Measurements from ENCODE around the gene CIAO3. TPM values are rescaled to one million over a fixed set of nuclear protein-coding genes. Genes with fewer than 3 reads are reported as not detected.

Gene CIAO3
- polyA plus RNA-seq, 1 experiment: 23.1 TPM

GRCh38 chr16:711084-711483, 29.7 kb downstream of the CIAO3 start:
- DNase-seq (ENCODE audit: low read depth): no peak
- TF ChIP-seq CTCF (IDR thresholded peaks at IDR 0.05; ENCODE audit: insufficient read depth, low read depth, low read length): no peak
- Histone ChIP-seq H3K36me3 (ENCODE audit: control insufficient read depth, insufficient read depth, low read length) (no peaks in the 10 kb centered on the region), H3K27me3 (ENCODE audit: control insufficient read depth, insufficient read depth, low read length) (peaks cover 17% of the 10 kb centered on the region), H3K4me3 (ENCODE audit: low read depth, low read length) (no peak overlapping the region)
- CTCF ChIA-PET: interaction anchor here (0.6 to 5.2 kb wide), 10 partner anchors 12 to 390 kb away, joined by 3 to 47 read pairs (median 4); partner anchors contain the start of genes CCDC78, CHTF18 and RPUSD1
- POLR2A ChIA-PET: no interaction called here

GRCh38 chr16:710500-711075, 30.2 kb downstream of the CIAO3 start:
- no peak for DNase-seq (ENCODE audit: low read depth)
- POLR2A ChIA-PET: no interaction called here
- H3K36me3 ChIP-seq (ENCODE audit: control insufficient read depth, insufficient read depth, low read length): no peaks in the 10 kb centered on the region
- no peak overlapping the region for H3K4me3 ChIP-seq (ENCODE audit: low read depth, low read length)
- H3K27me3 ChIP-seq (ENCODE audit: control insufficient read depth, insufficient read depth, low read length): peaks cover 17% of the 10 kb centered on the region
- CTCF ChIA-PET: interaction anchor here (0.6 to 5.2 kb wide), 12 partner anchors 12 to 391 kb away, joined by 3 to 47 read pairs (median 4); partner anchors contain the start of genes CCDC78, CHTF18, JMJD8 and RPUSD1
- TF ChIP-seq CTCF (IDR thresholded peaks at IDR 0.05; ENCODE audit: insufficient read depth, low read depth, low read length): no peak

- DNase-seq (ENCODE audit: low read depth): no peak
- 0 out of 2 replicates have a peak, but pooled peaks have one; percentile 5 for TF ChIP-seq CTCF (IDR thresholded peaks at IDR 0.05; ENCODE audit: insufficient read depth, low read depth, low read length)
- ChIA-PET CTCF (interaction anchor here (1.1 to 5.2 kb wide), 9 partner anchors 13 to 377 kb away, joined by 3 to 47 read pairs (median 4); partner anchors contain the start of genes CCDC78, CHTF18, JMJD8 and RPUSD1), POLR2A (no interaction called here)
- Histone ChIP-seq H3K4me3 (ENCODE audit: low read depth, low read length) (no peak overlapping the region), H3K36me3 (ENCODE audit: control insufficient read depth, insufficient read depth, low read length) (no peaks in the 10 kb centered on the region), H3K27me3 (ENCODE audit: control insufficient read depth, insufficient read depth, low read length) (peaks cover 17% of the 10 kb centered on the region)
Measured at GRCh38 chr16:709566-710499, 31.0 kb downstream of the CIAO3 start.

GRCh38 chr16:708959-709358, 31.8 kb downstream of the CIAO3 start:
- Histone ChIP-seq H3K36me3 (ENCODE audit: control insufficient read depth, insufficient read depth, low read length) (no peaks in the 10 kb centered on the region), H3K4me3 (ENCODE audit: low read depth, low read length) (no peak overlapping the region), H3K27me3 (ENCODE audit: control insufficient read depth, insufficient read depth, low read length) (peaks cover 23% of the 10 kb centered on the region)
- ChIA-PET CTCF (interaction anchor here (1.4 to 5.2 kb wide), 3 partner anchors 25 to 346 kb away, joined by 3 to 47 read pairs (median 8); partner anchors contain the start of gene JMJD8), POLR2A (no interaction called here)
- DNase-seq (ENCODE audit: low read depth): no peak
- TF ChIP-seq CTCF (IDR thresholded peaks at IDR 0.05; ENCODE audit: insufficient read depth, low read depth, low read length): no peak

- ChIA-PET POLR2A (no interaction called here), CTCF (interaction anchor here (3.2 to 5.2 kb wide), 2 partner anchors 77 to 347 kb away, joined by 8 to 47 read pairs; no protein-coding TSS in a partner anchor)
Measured at GRCh38 chr16:708019-708418, 32.8 kb downstream of the CIAO3 start.

More at GRCh38 chr16:708019-708418, 32.8 kb downstream of the CIAO3 start:
- Histone ChIP-seq H3K27me3 (ENCODE audit: control insufficient read depth, insufficient read depth, low read length) (peaks cover 30% of the 10 kb centered on the region), H3K4me3 (ENCODE audit: low read depth, low read length) (no peak overlapping the region), H3K36me3 (ENCODE audit: control insufficient read depth, insufficient read depth, low read length) (no peaks in the 10 kb centered on the region)
- no peak for DNase-seq (ENCODE audit: low read depth)
- TF ChIP-seq CTCF (IDR thresholded peaks at IDR 0.05; ENCODE audit: insufficient read depth, low read depth, low read length): no peak
